SU-DHL-6 (cell line): ENCODE measurements around the gene WDR47.

Experiments
- H2AFZ ChIP-seq: fragments of 200-600 bp; sonication (generic); 2 replicates; pipeline ENCODE4 v1.6.1; 2014; ENCODE audit warnings: low read depth, mild to moderate bottlenecking, moderate library complexity, mixed read lengths, antibody characterized with exemption, low read length; ENCODE audit not compliant: severe bottlenecking
- H3F3A ChIP-seq: fragments of 200-600 bp; shearing (Covaris generic); 2 replicates; pipeline ENCODE4 v1.6.0; 2016; ENCODE audit warnings: antibody characterized with exemption, mild to moderate bottlenecking; ENCODE audit not compliant: insufficient read depth
- H3K27ac ChIP-seq: fragments of 200-600 bp; sonication (generic); 2 replicates; pipeline ENCODE4 v1.5.1; 2016; ENCODE audit warnings: low read depth, mild to moderate bottlenecking, low read length, moderate library complexity, mixed read lengths
- H3K27me3 ChIP-seq: fragments of 200-600 bp; sonication (generic), shearing (Covaris generic); 2 replicates; pipeline ENCODE4 v1.6.0; 2014; ENCODE audit warnings: mild to moderate bottlenecking, low read length
- H3K36me3 ChIP-seq: fragments of 200-600 bp; sonication (generic); 2 replicates; pipeline ENCODE4 v1.6.1; 2014; ENCODE audit warnings: mild to moderate bottlenecking, low read length, mixed read lengths
- H3K4me2 ChIP-seq: fragments of 300-600, 200-600 bp; shearing (Covaris generic), sonication (generic); 2 replicates; pipeline ENCODE4 v1.6.0; 2014; ENCODE audit warnings: low read length, low read depth, mild to moderate bottlenecking; ENCODE audit not compliant: poor library complexity, severe bottlenecking
- H3K4me3 ChIP-seq: fragments of 200-600 bp; sonication (generic); 2 replicates; pipeline ENCODE4 v1.5.1; 2014; ENCODE audit warnings: antibody characterized with exemption, low read length, mild to moderate bottlenecking, mixed read lengths; ENCODE audit not compliant: insufficient read depth, poor library complexity, severe bottlenecking
- H3K79me2 ChIP-seq: fragments of 200-600 bp; sonication (generic); 2 replicates; pipeline ENCODE4 v1.6.1; 2014; ENCODE audit warnings: mild to moderate bottlenecking, low read length, moderate library complexity; ENCODE audit not compliant: insufficient read depth
- H3K9ac ChIP-seq: fragments of 200-600 bp; sonication (generic); 2 replicates; pipeline ENCODE4 v1.7.0; 2014; ENCODE audit warnings: mild to moderate bottlenecking, low read length
- H3K9me2 ChIP-seq: fragments of 200-600 bp; sonication (generic); replicated peaks from 2 replicates; pipeline ENCODE4 v1.6.1; 2014; ENCODE audit warnings: low read length; ENCODE audit not compliant: insufficient read depth
- H3K9me3 ChIP-seq: fragments of 200-600 bp; sonication (generic); 2 replicates; pipeline ENCODE4 v1.6.1; 2014; ENCODE audit warnings: low read length, mixed read lengths; ENCODE audit not compliant: insufficient read depth
- H4K20me1 ChIP-seq: fragments of 200-600 bp; sonication (generic); 2 replicates; pipeline ENCODE4 v1.6.1; 2014; ENCODE audit warnings: low read depth, mild to moderate bottlenecking, antibody characterized with exemption, low read length, moderate library complexity, mixed read lengths
- EZH2phosphoT487 ChIP-seq: fragments of 200-600 bp; sonication (generic), shearing (Covaris generic); conservative IDR thresholded peaks from 2 replicates; pipeline ENCODE4 v1.6.1; 2018; ENCODE audit warnings: mild to moderate bottlenecking, antibody characterized with exemption, low read length, moderate library complexity, mixed read lengths
- TF ChIP-seq, protein P1 (sequence below): fragments of 200-600 bp; sonication (generic); IDR thresholded peaks from one replicate; pipeline ENCODE4 v1.5.1; 2017; ENCODE audit warnings: antibody characterized with exemption, mild to moderate bottlenecking, low read length, moderate library complexity; ENCODE audit not compliant: insufficient read depth, poor library complexity, severe bottlenecking

Gene WDR47

DNA sequence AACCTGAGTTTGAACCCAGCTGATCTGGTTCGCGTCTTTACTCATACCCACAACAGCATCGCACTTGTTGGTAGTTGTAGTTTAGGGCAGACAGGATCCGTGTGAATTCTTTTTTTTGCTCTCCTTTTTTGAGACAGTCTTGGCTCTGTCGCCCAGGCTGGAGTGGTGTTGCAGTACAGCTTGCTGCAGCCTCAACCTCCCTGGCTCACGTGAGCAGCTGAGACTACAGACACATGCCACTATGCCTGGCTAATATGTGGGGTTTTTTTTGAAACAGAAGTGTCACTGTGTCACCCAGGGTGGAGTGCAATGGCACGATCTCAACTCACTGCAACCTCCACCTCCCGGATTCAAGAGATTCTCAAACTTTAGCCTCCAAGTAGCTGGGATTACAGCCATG, 26.0 kb upstream of the WDR47 start:
- no peaks in the 10 kb centered on the region for H3K9me2 ChIP-seq
- H3K4me2 ChIP-seq, result no peak overlapping the region
- no peaks in the 10 kb centered on the region for H3K79me2 ChIP-seq
- H3K9me3 ChIP-seq, result no peaks in the 10 kb centered on the region
- H4K20me1 ChIP-seq, result no peaks in the 10 kb centered on the region
- no peak overlapping the region for H2AFZ ChIP-seq
- TF ChIP-seq EZH2phosphoT487, result no peak
- TF ChIP-seq, protein P1, sequence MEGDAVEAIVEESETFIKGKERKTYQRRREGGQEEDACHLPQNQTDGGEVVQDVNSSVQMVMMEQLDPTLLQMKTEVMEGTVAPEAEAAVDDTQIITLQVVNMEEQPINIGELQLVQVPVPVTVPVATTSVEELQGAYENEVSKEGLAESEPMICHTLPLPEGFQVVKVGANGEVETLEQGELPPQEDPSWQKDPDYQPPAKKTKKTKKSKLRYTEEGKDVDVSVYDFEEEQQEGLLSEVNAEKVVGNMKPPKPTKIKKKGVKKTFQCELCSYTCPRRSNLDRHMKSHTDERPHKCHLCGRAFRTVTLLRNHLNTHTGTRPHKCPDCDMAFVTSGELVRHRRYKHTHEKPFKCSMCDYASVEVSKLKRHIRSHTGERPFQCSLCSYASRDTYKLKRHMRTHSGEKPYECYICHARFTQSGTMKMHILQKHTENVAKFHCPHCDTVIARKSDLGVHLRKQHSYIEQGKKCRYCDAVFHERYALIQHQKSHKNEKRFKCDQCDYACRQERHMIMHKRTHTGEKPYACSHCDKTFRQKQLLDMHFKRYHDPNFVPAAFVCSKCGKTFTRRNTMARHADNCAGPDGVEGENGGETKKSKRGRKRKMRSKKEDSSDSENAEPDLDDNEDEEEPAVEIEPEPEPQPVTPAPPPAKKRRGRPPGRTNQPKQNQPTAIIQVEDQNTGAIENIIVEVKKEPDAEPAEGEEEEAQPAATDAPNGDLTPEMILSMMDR, result no peak
- peaks cover 11% of the 10 kb centered on the region; the same call in 1 of the 2 replicates for H3K36me3 ChIP-seq
- no peak overlapping the region for H3K4me3 ChIP-seq
- no peak overlapping the region for H3K27ac ChIP-seq
- no peak overlapping the region for H3K9ac ChIP-seq
- no peaks in the 10 kb centered on the region for H3K27me3 ChIP-seq
- peaks cover 6% of the 10 kb centered on the region; the same call in 1 of the 2 replicates for H3F3A ChIP-seq

DNA sequence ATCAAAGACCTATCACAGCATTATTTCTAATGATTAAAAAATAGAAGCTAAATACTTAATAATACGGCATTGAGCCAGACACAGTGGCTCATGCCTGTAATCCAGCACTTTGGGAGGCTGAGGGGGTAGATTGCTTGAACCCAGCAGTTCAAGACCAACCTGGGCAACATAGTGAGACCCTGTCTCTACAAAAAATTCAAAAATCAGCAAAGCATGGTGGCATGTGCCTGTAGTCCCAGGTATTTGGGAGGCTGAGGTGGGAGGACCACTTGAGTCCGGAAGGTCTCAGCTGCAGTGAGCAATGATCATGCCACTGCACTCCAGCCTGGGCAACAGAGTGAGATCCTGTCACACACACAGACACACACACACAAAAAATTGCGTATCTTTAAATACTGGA, 23.2 kb upstream of the WDR47 start:
- Histone ChIP-seq H4K20me1 (no peaks in the 10 kb centered on the region), H3K9me2 (no peaks in the 10 kb centered on the region), H2AFZ (no peak overlapping the region), H3K79me2 (no peaks in the 10 kb centered on the region), H3K9ac (no peak overlapping the region), H3K36me3 (peaks cover 11% of the 10 kb centered on the region; the same call in 1 of the 2 replicates), H3K4me3 (no peak overlapping the region), H3K9me3 (no peaks in the 10 kb centered on the region), H3K27me3 (no peaks in the 10 kb centered on the region), H3K4me2 (no peak overlapping the region), H3K27ac (no peak overlapping the region), H3F3A (peaks cover 6% of the 10 kb centered on the region; the same call in 1 of the 2 replicates)
- TF ChIP-seq, protein P1, result no peak
- TF ChIP-seq EZH2phosphoT487, result no peak

DNA sequence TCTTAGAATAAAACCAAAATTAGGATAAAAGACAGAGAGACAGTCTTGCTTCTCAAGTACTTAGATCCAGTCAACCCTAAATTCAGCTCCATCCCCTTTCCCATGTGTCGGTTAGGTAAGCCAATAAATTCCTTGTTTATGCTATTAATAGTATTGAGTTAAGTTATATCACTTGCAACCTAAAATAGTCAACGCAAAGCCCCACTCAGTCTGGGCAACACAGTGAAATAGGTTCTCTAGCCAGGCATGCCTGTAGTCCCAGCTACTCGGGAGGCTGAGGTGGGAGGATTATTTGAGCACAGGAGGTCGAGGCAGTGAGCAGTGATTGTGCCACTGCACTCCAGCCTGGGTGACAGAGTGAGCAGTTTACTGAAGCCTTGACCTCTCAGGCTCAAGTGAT, 19.3 kb upstream of the WDR47 start:
- Histone ChIP-seq H3K27ac (no peak overlapping the region), H3K79me2 (no peaks in the 10 kb centered on the region), H4K20me1 (no peaks in the 10 kb centered on the region), H3K9me2 (no peaks in the 10 kb centered on the region), H3K27me3 (no peaks in the 10 kb centered on the region), H3K9me3 (no peaks in the 10 kb centered on the region), H3F3A (peaks cover 6% of the 10 kb centered on the region; the same call in 1 of the 2 replicates), H3K4me3 (no peak overlapping the region), H2AFZ (no peak overlapping the region), H3K4me2 (no peak overlapping the region), H3K36me3 (peaks cover 11% of the 10 kb centered on the region; the same call in 1 of the 2 replicates), H3K9ac (no peak overlapping the region)
- TF ChIP-seq, protein P1, result no peak
- TF ChIP-seq EZH2phosphoT487, result no peak
